ENCODE data around the gene REEP5.

DNA sequence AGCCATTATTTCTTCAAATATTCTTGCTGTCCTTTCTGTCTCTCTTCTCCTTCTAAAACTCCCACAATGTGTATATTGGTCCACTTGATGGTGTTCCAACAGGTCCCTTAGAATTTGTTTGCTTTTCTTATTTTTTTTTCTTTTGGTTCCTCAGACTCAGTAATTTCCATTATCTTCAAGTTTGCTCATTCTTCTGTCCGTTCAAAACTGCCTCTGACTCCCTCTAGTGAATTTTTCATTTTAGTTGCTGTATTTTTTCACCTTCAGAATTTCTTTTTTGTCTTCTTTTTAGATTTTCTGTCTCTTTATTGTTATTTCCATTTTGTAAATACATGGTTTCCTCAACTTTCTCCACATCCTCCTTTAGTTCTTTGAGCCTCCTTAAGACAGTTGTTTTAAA is 67.4 kb downstream of the REEP5 start:
- TF ChIP-seq, protein P1, sequence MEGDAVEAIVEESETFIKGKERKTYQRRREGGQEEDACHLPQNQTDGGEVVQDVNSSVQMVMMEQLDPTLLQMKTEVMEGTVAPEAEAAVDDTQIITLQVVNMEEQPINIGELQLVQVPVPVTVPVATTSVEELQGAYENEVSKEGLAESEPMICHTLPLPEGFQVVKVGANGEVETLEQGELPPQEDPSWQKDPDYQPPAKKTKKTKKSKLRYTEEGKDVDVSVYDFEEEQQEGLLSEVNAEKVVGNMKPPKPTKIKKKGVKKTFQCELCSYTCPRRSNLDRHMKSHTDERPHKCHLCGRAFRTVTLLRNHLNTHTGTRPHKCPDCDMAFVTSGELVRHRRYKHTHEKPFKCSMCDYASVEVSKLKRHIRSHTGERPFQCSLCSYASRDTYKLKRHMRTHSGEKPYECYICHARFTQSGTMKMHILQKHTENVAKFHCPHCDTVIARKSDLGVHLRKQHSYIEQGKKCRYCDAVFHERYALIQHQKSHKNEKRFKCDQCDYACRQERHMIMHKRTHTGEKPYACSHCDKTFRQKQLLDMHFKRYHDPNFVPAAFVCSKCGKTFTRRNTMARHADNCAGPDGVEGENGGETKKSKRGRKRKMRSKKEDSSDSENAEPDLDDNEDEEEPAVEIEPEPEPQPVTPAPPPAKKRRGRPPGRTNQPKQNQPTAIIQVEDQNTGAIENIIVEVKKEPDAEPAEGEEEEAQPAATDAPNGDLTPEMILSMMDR (IDR thresholded peaks at IDR 0.05; ENCODE audit: insufficient read depth, low read depth, low read length): no peak
- TF ChIP-seq EZH2 (IDR thresholded peaks at IDR 0.05; ENCODE audit: insufficient read depth, low read length): no peak
